Common myeloid progenitor, CD34-positive (primary cell): ENCODE measurements around the gene PHYH.

Source experiments
- CTCF ChIA-PET: fragments of 350-600 bp; sonication (Branson Sonifier 250); formaldehyde crosslinking; loops from one replicate; lab custom pipeline; 2021; ENCODE audit warnings: antibody characterized with exemption; lab: Charles Lee
- POLR2A ChIA-PET: fragments of 350-600 bp; sonication (Branson Sonifier 250); formaldehyde crosslinking; loops from one replicate; lab custom pipeline; 2021; ENCODE audit warnings: antibody characterized with exemption; lab: Charles Lee
- DNase-seq, 3 donors: peaks; one replicate each; pipeline versions ENCODE4 v3.0.0 to v3.0.0-alpha.2; 2013
- H3K27ac ChIP-seq, 2 experiments: 1 replicate in 1 of 2; 2 replicates in 1 of 2; pipeline ENCODE4 v1.7.0; 2013; ENCODE audit warnings: inconsistent platforms in 2 of 2, low read length in 2 of 2, mild to moderate bottlenecking in 2 of 2, low read depth in 1 of 2, moderate library complexity in 1 of 2; ENCODE audit not compliant: severe bottlenecking in 2 of 2, insufficient read depth in 1 of 2, poor library complexity in 1 of 2
- H3K27me3 ChIP-seq, 5 experiments: replicated peaks in 2 of 5; 1 replicate in 3 of 5; 2 replicates in 2 of 5; pipeline versions ENCODE4 v1.6.1 to v1.7.0; 2013; ENCODE audit warnings: low read length in 4 of 5, mild to moderate bottlenecking in 2 of 5, moderate library complexity in 2 of 5, inconsistent platforms in 1 of 5; ENCODE audit not compliant: insufficient read depth in 5 of 5, control insufficient read depth in 4 of 5
- H3K36me3 ChIP-seq, 4 experiments: 1 replicate in 2 of 4; 2 replicates in 2 of 4; pipeline versions ENCODE4 v1.6.1 to v1.7.0; 2013; ENCODE audit warnings: low read length in 3 of 4, control low read depth in 1 of 4, mild to moderate bottlenecking in 1 of 4; ENCODE audit not compliant: control insufficient read depth in 4 of 4, insufficient read depth in 4 of 4
- H3K4me1 ChIP-seq, 4 experiments: 1 replicate in 3 of 4; 2 replicates in 1 of 4; pipeline versions ENCODE4 v1.6.1 to v1.7.1; 2013; ENCODE audit warnings: low read length in 3 of 4, mild to moderate bottlenecking in 3 of 4, control low read depth in 1 of 4, inconsistent platforms in 1 of 4, moderate library complexity in 1 of 4; ENCODE audit not compliant: control insufficient read depth in 4 of 4, insufficient read depth in 4 of 4; ENCODE audit errors: control extremely low read depth in 1 of 4
- H3K4me3 ChIP-seq, 7 experiments: 1 replicate in 4 of 7; 2 replicates in 3 of 7; pipeline versions ENCODE4 v1.5.1 to v1.7.0; 2013; ENCODE audit warnings: mild to moderate bottlenecking in 7 of 7, low read length in 6 of 7, moderate library complexity in 6 of 7, inconsistent platforms in 2 of 7, low read depth in 2 of 7, control low read depth in 1 of 7; ENCODE audit not compliant: insufficient read depth in 4 of 7, control insufficient read depth in 1 of 7; ENCODE audit errors: extremely low read depth in 1 of 7
- H3K9me3 ChIP-seq, 5 experiments: 1 replicate in 4 of 5; 2 replicates in 1 of 5; pipeline versions ENCODE4 v1.6.1 to v1.7.1; 2013; ENCODE audit warnings: low read length in 4 of 5, mild to moderate bottlenecking in 2 of 5, inconsistent platforms in 1 of 5, low read depth in 1 of 5, moderate library complexity in 1 of 5; ENCODE audit not compliant: control insufficient read depth in 4 of 5, insufficient read depth in 2 of 5; ENCODE audit errors: control extremely low read depth in 1 of 5
- WGBS: methylation state at CpG from one replicate; pipeline ENCODE4 v1.1.5; 2013; ENCODE audit not compliant: insufficient coverage; 5-methylcytosine and 5-hydroxymethylcytosine counted together

Gene PHYH

DNA sequence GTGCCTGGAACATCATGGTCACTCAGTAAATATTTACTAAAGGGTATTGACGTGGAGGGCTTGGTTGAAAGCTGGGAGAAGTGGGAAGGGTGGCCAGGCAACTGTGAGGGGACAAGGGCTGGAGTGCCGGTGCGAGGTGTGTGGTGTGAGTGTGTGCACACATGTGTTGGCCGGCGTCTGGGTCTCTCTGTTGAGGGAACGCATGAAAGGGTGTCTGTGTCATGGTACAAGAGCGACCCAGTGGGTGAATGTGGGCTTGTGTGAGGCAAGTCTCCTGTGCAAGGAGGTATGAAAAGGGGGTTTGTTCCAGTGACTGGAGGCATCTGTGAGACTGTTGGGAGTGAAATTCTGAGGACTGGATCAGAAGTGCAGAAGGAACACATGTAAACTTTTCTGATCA, 36.3 kb downstream of the PHYH start:
- POLR2A ChIA-PET = interaction anchor here (0.5 kb wide), 1 partner anchor 40 kb away, joined by 3 read pairs; no protein-coding TSS in a partner anchor
- no peak for DNase-seq
- CTCF ChIA-PET = interaction anchor here (0.6 kb wide), 1 partner anchor 1893 kb away, joined by 3 read pairs; no protein-coding TSS in a partner anchor
- Histone ChIP-seq H3K4me1 (no peaks in the 10 kb centered on the region), H3K36me3 (no peaks in the 10 kb centered on the region), H3K27me3 (peaks cover 0 to 2% (median 0%) of the 10 kb centered on the region in 5 experiments), H3K27ac (no peak overlapping the region), H3K4me3 (no peak overlapping the region), H3K9me3 (no peaks in the 10 kb centered on the region)
- WGBS = 93% methylated on average over 3 of the region's 7 CpGs

DNA sequence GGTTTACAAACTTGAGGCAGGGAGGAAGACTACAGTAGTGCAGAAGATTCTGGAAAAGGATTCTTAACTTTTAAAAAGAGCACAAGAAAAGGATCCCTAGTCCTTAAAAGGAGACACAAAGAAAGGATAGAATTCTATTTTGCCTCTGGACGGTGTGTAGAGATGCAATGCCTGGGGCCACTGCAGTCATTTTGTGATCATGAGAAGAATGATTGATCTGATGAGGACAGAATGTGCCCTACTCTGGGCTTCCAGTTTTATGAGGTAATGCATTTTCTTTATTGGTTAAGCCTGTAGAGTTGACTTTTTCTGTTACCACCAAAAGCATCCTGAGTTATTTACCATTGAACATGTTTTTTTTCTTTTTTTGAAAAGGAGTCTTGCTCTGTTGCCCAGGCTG, 37.4 kb downstream of the PHYH start:
- CTCF ChIA-PET = no interaction called here

DNA sequence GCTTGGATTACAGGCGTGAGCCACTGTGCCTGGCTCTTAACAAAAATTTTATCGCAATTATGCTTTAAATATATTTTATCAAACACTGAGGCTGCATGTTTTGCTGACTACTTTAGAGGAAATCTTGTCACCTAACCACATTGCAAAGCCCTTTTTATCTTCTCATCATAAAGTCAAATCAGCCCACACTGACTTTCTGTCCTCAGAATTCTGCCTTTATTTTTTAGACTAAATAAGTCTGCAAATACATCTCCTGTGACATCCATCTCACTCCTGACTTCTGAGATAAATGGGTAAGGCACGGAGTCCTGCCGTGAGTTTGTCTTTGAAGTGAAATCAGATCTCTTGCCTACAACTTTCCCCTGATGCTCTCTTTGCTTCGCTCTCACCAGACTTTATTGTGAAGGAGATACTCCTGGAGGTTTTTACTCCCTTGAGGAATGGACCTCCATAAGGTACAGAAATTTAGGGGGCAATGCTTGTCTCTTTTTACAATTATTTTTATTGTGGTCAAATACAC, 42.2 kb downstream of the PHYH start:
- Histone ChIP-seq H3K4me3 (no peak overlapping the region), H3K27me3 (no peaks in the 10 kb centered on the region), H3K9me3 (no peaks in the 10 kb centered on the region), H3K27ac (no peak overlapping the region), H3K4me1 (no peaks in the 10 kb centered on the region), H3K36me3 (no peaks in the 10 kb centered on the region)
- WGBS = 100% methylated on average over 1 of the region's 5 CpGs
- CTCF ChIA-PET = no interaction called here
- no peak for DNase-seq
- POLR2A ChIA-PET = no interaction called here

More for the DNA sequence above, 37.4 kb downstream of the PHYH start:
- no peak for DNase-seq
- Histone ChIP-seq H3K27ac (no peak overlapping the region), H3K27me3 (peaks cover 0 to 2% (median 0%) of the 10 kb centered on the region in 5 experiments), H3K9me3 (no peaks in the 10 kb centered on the region), H3K4me1 (no peaks in the 10 kb centered on the region), H3K36me3 (no peaks in the 10 kb centered on the region), H3K4me3 (no peak overlapping the region)
- WGBS = 100% methylated on average over 1 of the region's 1 CpG
- POLR2A ChIA-PET = no interaction called here

DNA sequence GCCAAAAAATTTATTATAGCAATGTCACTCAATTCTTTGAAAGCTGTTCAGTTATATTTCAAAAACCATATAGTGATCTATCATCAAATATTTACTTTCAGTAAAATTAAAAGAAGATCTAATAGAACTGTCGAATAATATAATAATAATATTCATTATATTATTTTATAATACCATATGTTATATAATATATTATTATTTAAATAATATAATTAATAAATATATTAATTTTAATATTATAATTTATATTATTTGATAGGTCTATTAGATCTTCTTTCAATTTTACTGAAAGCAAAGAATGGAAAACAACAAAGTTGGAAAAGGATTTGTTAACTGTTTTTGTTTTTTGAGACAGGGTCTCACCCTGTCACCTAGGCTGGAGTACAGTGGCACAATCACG, 43.2 kb downstream of the PHYH start:
- Histone ChIP-seq H3K27ac (no peak overlapping the region), H3K27me3 (no peaks in the 10 kb centered on the region), H3K4me3 (no peak overlapping the region), H3K4me1 (peaks cover 0 to 4% (median 0%) of the 10 kb centered on the region in 4 experiments), H3K36me3 (no peaks in the 10 kb centered on the region), H3K9me3 (no peaks in the 10 kb centered on the region)
- ChIA-PET CTCF (no interaction called here), POLR2A (no interaction called here)
- 100% methylated on average over 1 of the region's 2 CpGs for WGBS
- DNase-seq = no peak

DNA sequence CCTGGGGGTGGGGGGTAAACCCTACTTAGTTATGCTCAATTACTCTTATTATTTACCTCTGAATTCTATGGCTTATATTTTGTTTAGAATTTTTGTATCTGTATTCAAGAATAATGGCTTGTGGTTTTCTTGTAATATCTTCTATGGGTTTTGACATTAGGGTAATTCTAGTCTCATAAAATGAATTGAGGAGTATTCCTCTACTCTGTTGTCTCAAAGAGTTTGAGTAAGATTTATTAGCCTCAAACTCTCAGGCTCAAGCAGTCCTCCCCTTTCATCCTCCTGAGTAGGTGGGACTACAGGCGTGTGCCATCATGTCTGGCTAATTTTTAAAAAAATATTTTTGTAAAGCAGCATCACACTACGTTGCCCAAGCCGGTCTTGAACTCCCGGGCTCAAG, 46.1 kb downstream of the PHYH start:
- no peaks in the 10 kb centered on the region for H3K9me3 ChIP-seq
- H3K4me1 ChIP-seq = peaks cover 0 to 4% (median 0%) of the 10 kb centered on the region in 4 experiments
- POLR2A ChIA-PET = no interaction called here
- CTCF ChIA-PET = no interaction called here
- DNase-seq = no peak
- H3K27ac ChIP-seq = no peak overlapping the region
- H3K4me3 ChIP-seq = no peak overlapping the region
- WGBS = 100% methylated on average over 3 of the region's 4 CpGs
- H3K36me3 ChIP-seq = no peaks in the 10 kb centered on the region
- no peaks in the 10 kb centered on the region for H3K27me3 ChIP-seq

DNA sequence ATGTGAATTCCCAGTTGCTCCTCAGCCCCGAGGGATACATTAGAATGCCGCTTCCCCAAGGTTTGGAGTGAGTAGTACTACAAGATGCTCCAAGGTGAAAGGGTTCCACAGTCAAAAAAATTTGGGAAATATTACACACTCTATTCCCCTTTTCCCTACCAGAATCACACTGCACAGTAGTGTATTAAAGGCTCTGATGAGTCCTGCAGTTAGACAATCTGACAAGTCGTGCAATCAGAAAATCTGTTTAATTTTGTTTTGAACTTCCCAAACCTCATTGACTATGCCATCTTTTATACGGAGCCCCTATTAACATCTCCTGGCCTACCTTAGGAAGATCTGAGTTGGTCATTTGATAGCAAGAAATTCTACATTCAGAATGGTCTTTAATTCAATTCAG, 52.1 kb downstream of the PHYH start:
- Histone ChIP-seq H3K9me3 (peaks cover 0 to 1% (median 0%) of the 10 kb centered on the region in 5 experiments), H3K4me1 (peaks cover 0 to 4% (median 0%) of the 10 kb centered on the region in 4 experiments), H3K27ac (no peak overlapping the region), H3K27me3 (no peaks in the 10 kb centered on the region), H3K36me3 (no peaks in the 10 kb centered on the region), H3K4me3 (no peak overlapping the region)
- no peak for DNase-seq
- POLR2A ChIA-PET = interaction anchor here (0.5 kb wide), 1 partner anchor 104 kb away, joined by 3 read pairs; no protein-coding TSS in a partner anchor
- 91% methylated on average over 3 of the region's 4 CpGs for WGBS
- CTCF ChIA-PET = no interaction called here

DNA sequence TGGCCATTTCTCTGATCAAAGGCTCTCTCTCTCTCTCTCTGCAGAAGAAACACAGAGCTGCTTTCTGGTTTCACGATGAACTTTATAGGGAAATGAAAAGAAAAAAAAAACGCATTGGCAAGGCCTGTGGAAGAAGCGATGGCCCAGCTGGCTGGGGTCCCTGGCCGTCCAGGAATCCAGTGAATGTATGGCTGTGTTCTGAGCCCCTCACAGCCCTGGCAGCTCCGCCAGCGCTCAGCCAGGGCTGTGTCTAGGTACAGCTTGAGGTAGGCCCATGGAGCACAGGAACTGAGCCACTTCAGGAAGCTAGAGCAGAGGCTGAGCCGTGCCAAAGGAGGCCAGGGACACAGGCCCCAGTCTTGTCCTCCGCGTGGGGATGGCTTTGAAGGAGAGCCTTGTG, 52.6 kb downstream of the PHYH start:
- Histone ChIP-seq H3K9me3 (peaks cover 0 to 1% (median 0%) of the 10 kb centered on the region in 5 experiments), H3K36me3 (no peaks in the 10 kb centered on the region), H3K4me3 (no peak overlapping the region), H3K27ac (no peak overlapping the region), H3K27me3 (no peaks in the 10 kb centered on the region), H3K4me1 (peaks cover 0 to 2% (median 0%) of the 10 kb centered on the region in 4 experiments)
- WGBS = 93% methylated on average over 9 of the region's 9 CpGs
- DNase-seq = no peak
- ChIA-PET POLR2A (no interaction called here), CTCF (no interaction called here)
